Activated T-cell treated with anti-CD3 and anti-CD28 coated beads, Interleukin-2, amount 50 U/mL, for 24 hours (primary cell): ENCODE measurements around the gene NTRK2.

ENCODE experiments used
- DNase-seq: peaks from one replicate; pipeline ENCODE4 v3.0.0-alpha.2; 2020
- H3K27ac Mint-ChIP-seq: 2 replicates; pipeline ENCODE4 v1.8.0; 2020; ENCODE audit warnings: mild to moderate bottlenecking, mixed read lengths
- H3K27me3 Mint-ChIP-seq: 2 replicates; pipeline ENCODE4 v1.8.0; 2020; ENCODE audit warnings: mixed read lengths
- H3K36me3 Mint-ChIP-seq: 2 replicates; pipeline ENCODE4 v1.8.0; 2020; ENCODE audit warnings: low read depth, mixed read lengths
- H3K4me1 Mint-ChIP-seq: 2 replicates; pipeline ENCODE4 v1.8.0; 2020; ENCODE audit warnings: low read depth, mixed read lengths
- H3K4me3 Mint-ChIP-seq: 2 replicates; pipeline ENCODE4 v1.8.0; 2020; ENCODE audit warnings: mild to moderate bottlenecking, moderate library complexity, mixed read lengths
- H3K9me3 Mint-ChIP-seq: 2 replicates; pipeline ENCODE4 v1.8.0; 2020; ENCODE audit warnings: mixed read lengths

Gene NTRK2

GRCh38 chr9:84862810-84863287 is 193.3 kb downstream of the NTRK2 start:
- H3K4me1 Mint-ChIP-seq: no peaks in the 10 kb centered on the region

GRCh38 chr9:84863372-84863771 is 193.8 kb downstream of the NTRK2 start:
- Mint-ChIP-seq H3K36me3 (no peaks in the 10 kb centered on the region), H3K4me1 (no peaks in the 10 kb centered on the region), H3K27ac (no peak overlapping the region), H3K9me3 (no peaks in the 10 kb centered on the region), H3K4me3 (no peak overlapping the region), H3K27me3 (no peaks in the 10 kb centered on the region)
- no peak for DNase-seq

More at GRCh38 chr9:84862810-84863287, 193.3 kb downstream of the NTRK2 start:
- DNase-seq: no peak
- no peak overlapping the region for H3K27ac Mint-ChIP-seq
- H3K4me3 Mint-ChIP-seq: no peak overlapping the region
- H3K27me3 Mint-ChIP-seq: no peaks in the 10 kb centered on the region
- no peaks in the 10 kb centered on the region for H3K36me3 Mint-ChIP-seq
- H3K9me3 Mint-ChIP-seq: no peaks in the 10 kb centered on the region

- Mint-ChIP-seq H3K27me3 (no peaks in the 10 kb centered on the region), H3K36me3 (no peaks in the 10 kb centered on the region), H3K4me3 (no peak overlapping the region), H3K4me1 (no peaks in the 10 kb centered on the region), H3K9me3 (no peaks in the 10 kb centered on the region), H3K27ac (no peak overlapping the region)
- no peak for DNase-seq
These were observed 197.1 kb downstream of the NTRK2 start for GRCh38 chr9:84866396-84867175.

GRCh38 chr9:84867186-84867585 is 197.7 kb downstream of the NTRK2 start:
- Mint-ChIP-seq H3K9me3 (no peaks in the 10 kb centered on the region), H3K4me3 (no peak overlapping the region), H3K4me1 (no peaks in the 10 kb centered on the region), H3K36me3 (no peaks in the 10 kb centered on the region), H3K27ac (no peak overlapping the region), H3K27me3 (no peaks in the 10 kb centered on the region)
- no peak for DNase-seq

GRCh38 chr9:84869091-84869490 is 199.6 kb downstream of the NTRK2 start:
- Mint-ChIP-seq H3K36me3 (no peaks in the 10 kb centered on the region), H3K4me1 (no peaks in the 10 kb centered on the region), H3K4me3 (no peak overlapping the region), H3K27me3 (no peaks in the 10 kb centered on the region), H3K9me3 (no peaks in the 10 kb centered on the region), H3K27ac (no peak overlapping the region)
- no peak for DNase-seq

GRCh38 chr9:84871983-84872382 is 202.5 kb downstream of the NTRK2 start:
- H3K27me3 Mint-ChIP-seq: no peaks in the 10 kb centered on the region
- no peaks in the 10 kb centered on the region for H3K9me3 Mint-ChIP-seq
- no peaks in the 10 kb centered on the region for H3K36me3 Mint-ChIP-seq
- DNase-seq: no peak
- no peak overlapping the region for H3K27ac Mint-ChIP-seq
- no peak overlapping the region for H3K4me3 Mint-ChIP-seq
- H3K4me1 Mint-ChIP-seq: peaks cover 7% of the 10 kb centered on the region

DNA sequence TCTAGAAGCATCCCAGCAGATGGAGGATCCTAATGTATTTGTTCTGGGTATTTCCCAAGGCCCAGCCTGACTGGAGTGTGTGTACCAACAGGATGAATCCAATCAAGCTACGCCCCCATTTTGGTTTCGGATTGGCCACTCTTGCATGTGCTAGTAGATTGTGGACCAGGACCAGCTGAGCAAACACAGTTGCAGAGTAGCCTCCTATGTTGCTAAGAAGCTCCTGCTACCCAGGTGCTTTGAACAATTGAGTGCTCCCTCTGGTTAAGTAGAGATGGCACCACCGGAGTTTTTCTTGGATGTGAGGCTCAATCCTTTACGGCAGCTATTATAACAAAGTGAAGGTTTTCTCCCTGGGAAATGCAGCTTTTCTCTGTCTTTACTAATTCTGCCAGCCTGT is 204.5 kb downstream of the NTRK2 start:
- Mint-ChIP-seq H3K4me1 (peaks cover 7% of the 10 kb centered on the region), H3K9me3 (no peaks in the 10 kb centered on the region), H3K4me3 (no peak overlapping the region), H3K36me3 (no peaks in the 10 kb centered on the region), H3K27me3 (no peaks in the 10 kb centered on the region), H3K27ac (no peak overlapping the region)
- no peak for DNase-seq

DNA sequence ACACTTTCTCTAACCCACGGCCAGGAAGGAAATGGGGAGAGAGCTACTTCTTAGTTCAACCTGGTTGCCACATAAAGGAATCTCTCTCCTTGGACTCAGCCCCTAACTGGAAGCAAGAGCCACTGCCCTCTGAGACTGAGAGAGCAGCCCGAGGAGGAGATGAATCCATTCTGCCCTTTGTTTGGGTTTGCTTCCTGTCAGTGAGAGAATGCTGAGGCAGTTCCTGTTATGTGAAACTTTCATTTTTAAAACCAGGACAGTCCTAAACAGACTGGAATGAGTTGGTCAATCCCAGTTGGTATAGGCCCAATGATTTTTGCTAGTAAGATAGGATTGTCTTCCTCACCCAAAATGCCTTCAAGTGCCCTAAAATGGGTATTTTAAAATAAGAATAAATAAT is 205.1 kb downstream of the NTRK2 start:
- H3K27me3 Mint-ChIP-seq: no peaks in the 10 kb centered on the region
- no peak for DNase-seq
- no peaks in the 10 kb centered on the region for H3K36me3 Mint-ChIP-seq
- no peak overlapping the region for H3K27ac Mint-ChIP-seq
- H3K4me3 Mint-ChIP-seq: no peak overlapping the region
- peaks cover 7% of the 10 kb centered on the region for H3K4me1 Mint-ChIP-seq
- no peaks in the 10 kb centered on the region for H3K9me3 Mint-ChIP-seq

- DNase-seq: no peak
- Mint-ChIP-seq H3K27ac (no peak overlapping the region), H3K36me3 (no peaks in the 10 kb centered on the region), H3K4me3 (no peak overlapping the region), H3K9me3 (no peaks in the 10 kb centered on the region), H3K4me1 (peaks cover 7% of the 10 kb centered on the region), H3K27me3 (no peaks in the 10 kb centered on the region)
These were observed 205.7 kb downstream of the NTRK2 start for GRCh38 chr9:84875193-84875592.

- no peak for DNase-seq
- Mint-ChIP-seq H3K4me3 (no peak overlapping the region), H3K4me1 (peaks cover 3% of the 10 kb centered on the region), H3K27ac (no peak overlapping the region), H3K36me3 (no peaks in the 10 kb centered on the region), H3K27me3 (no peaks in the 10 kb centered on the region), H3K9me3 (no peaks in the 10 kb centered on the region)
These were observed 210.1 kb downstream of the NTRK2 start for GRCh38 chr9:84879631-84880030.

DNA sequence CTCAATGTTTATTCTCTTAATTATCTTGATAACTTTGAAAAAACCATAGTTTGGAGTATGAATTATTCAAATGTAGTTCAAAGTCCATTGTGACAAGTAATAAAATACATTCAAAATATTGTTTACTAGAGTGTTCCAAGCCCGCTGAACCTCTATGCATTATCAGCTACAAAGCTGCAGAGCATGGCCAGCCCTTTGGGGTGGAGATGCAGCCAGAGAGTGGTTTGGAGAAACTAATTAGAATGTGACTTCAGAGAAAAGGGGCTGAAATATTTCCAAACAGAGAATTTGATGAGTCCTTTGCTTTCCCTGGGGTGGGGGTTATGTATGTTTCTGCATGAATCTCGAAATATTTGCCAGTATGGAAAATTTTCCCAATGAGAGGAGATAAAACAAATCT is 211.3 kb downstream of the NTRK2 start:
- DNase-seq: no peak
- Mint-ChIP-seq H3K27me3 (no peaks in the 10 kb centered on the region), H3K4me1 (no peaks in the 10 kb centered on the region), H3K27ac (no peak overlapping the region), H3K4me3 (no peak overlapping the region), H3K36me3 (no peaks in the 10 kb centered on the region), H3K9me3 (no peaks in the 10 kb centered on the region)

GRCh38 chr9:84886866-84887265 is 217.3 kb downstream of the NTRK2 start:
- H3K4me3 Mint-ChIP-seq: no peak overlapping the region
- no peaks in the 10 kb centered on the region for H3K4me1 Mint-ChIP-seq
- no peaks in the 10 kb centered on the region for H3K27me3 Mint-ChIP-seq
- H3K36me3 Mint-ChIP-seq: no peaks in the 10 kb centered on the region
- no peaks in the 10 kb centered on the region for H3K9me3 Mint-ChIP-seq
- DNase-seq: no peak
- H3K27ac Mint-ChIP-seq: no peak overlapping the region

GRCh38 chr9:84891924-84892323 is 222.4 kb downstream of the NTRK2 start:
- Mint-ChIP-seq H3K27me3 (no peaks in the 10 kb centered on the region), H3K36me3 (no peaks in the 10 kb centered on the region), H3K27ac (no peak overlapping the region), H3K4me1 (no peaks in the 10 kb centered on the region), H3K9me3 (no peaks in the 10 kb centered on the region), H3K4me3 (no peak overlapping the region)
- no peak for DNase-seq

GRCh38 chr9:84893419-84894128 is 224.0 kb downstream of the NTRK2 start:
- no peaks in the 10 kb centered on the region for H3K4me1 Mint-ChIP-seq
- no peaks in the 10 kb centered on the region for H3K9me3 Mint-ChIP-seq
- no peaks in the 10 kb centered on the region for H3K36me3 Mint-ChIP-seq
- no peak for DNase-seq
- H3K27ac Mint-ChIP-seq: no peak overlapping the region
- H3K4me3 Mint-ChIP-seq: no peak overlapping the region
- no peaks in the 10 kb centered on the region for H3K27me3 Mint-ChIP-seq

GRCh38 chr9:84894859-84895258 is 225.3 kb downstream of the NTRK2 start:
- H3K9me3 Mint-ChIP-seq: no peaks in the 10 kb centered on the region
- peaks cover 5% of the 10 kb centered on the region for H3K27me3 Mint-ChIP-seq
- H3K36me3 Mint-ChIP-seq: no peaks in the 10 kb centered on the region
- no peak overlapping the region for H3K27ac Mint-ChIP-seq
- no peak overlapping the region for H3K4me3 Mint-ChIP-seq
- H3K4me1 Mint-ChIP-seq: no peaks in the 10 kb centered on the region
- DNase-seq: no peak
